NCI-H345 treated with DMSO at 0.1 percent for 48 hours (cell line): ENCODE data around the gene SLC26A8.
"Not testable (repeated sequence)": the region's sequence is repeated elsewhere in the genome, so short reads cannot be mapped to it uniquely, and the experiment has no call there.

Experiments
- DNase-seq: peaks from one replicate; lab custom pipeline; 2025; ENCODE audit not compliant: unreplicated experiment; lab: John Stamatoyannopoulos, UW

The SLC26A8 gene

DNA sequence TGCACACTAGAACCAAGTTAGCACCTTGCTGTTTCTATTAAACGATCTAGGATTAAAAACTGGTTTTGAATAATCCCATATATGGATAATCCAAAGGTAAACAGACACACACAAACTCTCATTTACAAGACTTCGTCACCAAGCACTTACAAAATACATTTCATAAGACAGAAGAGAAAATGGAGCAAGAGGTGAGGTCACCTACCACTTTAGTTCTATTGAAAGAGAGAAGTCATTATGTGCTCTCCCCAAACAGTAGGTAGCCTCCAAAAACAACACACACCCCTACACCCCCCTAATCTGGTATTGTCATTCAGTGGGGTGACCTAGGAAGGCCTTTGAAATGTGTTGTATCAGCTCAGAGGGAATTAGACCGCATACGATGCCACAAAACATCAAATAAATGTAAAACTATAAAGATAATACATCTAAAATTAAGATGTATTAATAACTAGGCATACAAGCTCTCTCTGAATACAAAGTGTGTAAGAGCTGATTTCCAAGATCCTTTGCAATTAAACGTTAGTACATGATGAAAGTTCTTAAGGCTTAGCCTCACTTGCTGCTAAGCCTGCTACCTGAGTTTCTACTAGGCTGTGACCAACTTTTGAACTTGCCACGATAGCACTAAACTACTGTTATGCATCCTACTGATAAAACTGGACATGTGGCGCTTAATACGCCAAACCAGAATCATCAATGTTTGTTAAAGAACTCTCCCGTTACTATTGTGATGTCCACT lies 105.2 kb downstream of the SLC26A8 start:
- no peak for DNase-seq

- DNase-seq: not testable (repeated sequence)
Observed at GRCh38 chr6:35916893-35917292, 107.5 kb downstream of the SLC26A8 start.

- no peak for DNase-seq
Observed at GRCh38 chr6:35916056-35916455, 108.4 kb downstream of the SLC26A8 start.

DNA sequence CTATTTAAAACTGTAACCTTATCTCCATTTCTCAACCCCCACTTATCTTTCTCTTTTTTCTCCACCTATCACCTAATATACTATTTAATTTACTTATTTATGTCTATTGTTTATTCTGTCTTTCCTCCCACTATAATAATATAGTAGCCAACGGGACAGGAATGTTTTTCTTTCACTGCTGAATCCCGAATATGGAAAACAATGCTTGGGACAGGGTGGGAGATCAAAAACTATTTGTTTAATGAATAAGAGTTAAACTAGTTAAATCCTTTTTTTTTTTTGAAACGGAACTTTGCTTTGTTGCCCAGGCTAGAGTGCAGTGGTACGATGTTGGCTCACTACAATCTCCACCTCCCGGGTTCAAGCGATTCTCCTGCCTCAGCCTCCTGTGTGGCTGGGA lies 109.9 kb downstream of the SLC26A8 start:
- DNase-seq: no peak

DNA sequence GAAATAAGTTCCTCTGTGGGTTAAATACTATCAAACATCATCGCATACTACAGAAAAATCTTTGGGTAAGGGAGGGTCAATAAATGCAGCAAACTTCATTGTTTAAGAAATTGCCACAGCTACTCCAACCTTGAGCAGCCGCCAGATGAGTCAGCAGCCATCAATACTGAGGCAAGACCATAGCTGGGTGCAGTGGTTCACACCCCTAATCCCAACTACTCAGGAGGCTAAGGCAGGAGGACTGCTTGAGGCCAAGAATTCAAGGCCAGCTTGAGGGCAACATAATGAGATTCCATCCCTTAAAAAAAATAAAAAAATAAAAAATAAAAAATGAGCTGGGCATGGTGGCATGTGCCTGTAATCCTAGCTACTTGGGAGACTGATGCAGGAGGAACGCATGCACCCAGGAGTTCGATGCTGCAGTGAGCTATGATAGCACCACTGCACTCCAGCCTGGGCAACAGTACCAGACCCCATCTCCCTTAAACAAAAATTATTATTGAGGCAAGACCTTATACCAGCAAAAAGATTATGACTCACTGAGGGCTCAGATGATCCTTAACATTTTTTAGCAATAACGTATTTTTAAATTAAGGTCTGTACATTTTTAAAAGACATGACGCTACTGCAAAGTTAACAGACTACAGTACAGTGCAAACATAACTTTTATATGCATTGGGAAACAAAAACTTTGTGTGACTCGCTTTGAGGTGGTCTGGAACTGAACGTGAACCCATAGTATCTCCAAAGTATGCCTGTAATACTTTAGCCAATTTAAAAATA lies 112.4 kb downstream of the SLC26A8 start:
- DNase-seq: no peak

DNA sequence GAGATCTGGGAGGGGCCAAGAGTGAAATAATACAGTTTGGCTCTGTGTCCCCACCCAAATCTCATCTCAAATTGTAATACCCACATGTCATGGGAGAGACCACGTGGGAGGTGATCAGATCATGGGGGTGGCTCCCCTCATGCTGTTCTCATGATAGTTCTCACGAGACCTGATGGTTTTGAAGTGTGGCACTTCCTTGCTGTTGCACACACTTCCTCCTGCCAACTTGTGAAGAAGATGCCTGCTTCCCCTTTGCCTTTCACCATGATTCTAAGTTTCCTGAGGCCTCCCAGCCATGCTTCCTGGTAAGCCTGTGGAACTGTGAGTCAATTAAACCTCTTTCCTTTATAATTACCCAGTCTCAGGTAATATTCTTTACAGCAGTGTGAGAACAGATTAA lies 114.9 kb downstream of the SLC26A8 start:
- DNase-seq: not testable (repeated sequence)

DNA sequence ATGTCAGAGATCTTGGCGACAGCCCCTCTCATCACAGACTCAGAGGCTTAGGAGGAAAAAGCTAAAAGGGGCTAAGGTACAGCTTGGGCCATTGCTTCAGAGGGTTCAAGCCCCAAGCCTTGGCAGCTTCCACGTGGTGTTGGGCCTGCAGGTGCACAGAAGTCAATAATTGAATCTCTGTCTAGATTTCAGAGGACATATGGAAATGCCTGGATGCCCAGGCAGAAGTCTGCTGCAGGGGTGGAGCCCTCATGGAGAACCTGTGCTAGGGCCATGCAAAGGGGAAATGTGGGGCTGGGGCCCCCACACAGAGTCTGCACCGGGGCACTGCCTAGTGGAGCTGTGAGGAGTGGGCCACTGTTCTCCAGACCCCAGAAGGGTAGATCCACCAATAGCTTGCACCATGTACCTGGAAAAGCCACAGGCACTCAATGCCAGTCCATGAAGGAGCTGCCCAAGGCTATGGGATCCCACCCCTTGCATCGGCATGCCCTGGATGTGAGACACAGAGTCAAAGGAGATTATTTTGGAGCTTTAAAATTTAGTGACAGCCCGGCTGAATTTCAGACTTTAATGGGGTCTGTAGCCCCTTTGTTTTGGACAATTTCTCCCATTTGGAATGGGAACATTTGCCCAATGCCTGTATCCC lies 115.6 kb downstream of the SLC26A8 start:
- not testable (repeated sequence) for DNase-seq

DNA sequence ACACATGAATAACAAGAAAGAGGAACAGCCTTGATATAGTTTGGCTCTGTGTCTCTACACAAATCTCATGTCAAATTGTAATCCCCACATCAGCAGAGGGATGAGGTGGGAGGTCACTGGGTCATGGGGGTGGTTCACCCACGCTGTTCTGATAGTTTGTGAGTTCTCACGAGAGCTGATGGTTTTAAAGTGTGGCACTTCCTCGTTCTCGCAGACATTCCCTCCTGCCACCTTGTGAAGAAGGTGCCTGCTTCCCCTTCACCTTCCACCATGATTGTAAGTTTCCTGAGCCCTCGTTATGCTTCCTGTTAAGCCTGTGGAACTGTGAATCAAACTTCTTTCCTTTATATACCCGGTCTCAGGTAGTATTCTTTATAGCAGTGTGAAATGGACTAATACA lies 116.7 kb downstream of the SLC26A8 start:
- DNase-seq: no peak

GRCh38 chr6:35906499-35906846 lies 118.0 kb downstream of the SLC26A8 start:
- no peak for DNase-seq

DNA sequence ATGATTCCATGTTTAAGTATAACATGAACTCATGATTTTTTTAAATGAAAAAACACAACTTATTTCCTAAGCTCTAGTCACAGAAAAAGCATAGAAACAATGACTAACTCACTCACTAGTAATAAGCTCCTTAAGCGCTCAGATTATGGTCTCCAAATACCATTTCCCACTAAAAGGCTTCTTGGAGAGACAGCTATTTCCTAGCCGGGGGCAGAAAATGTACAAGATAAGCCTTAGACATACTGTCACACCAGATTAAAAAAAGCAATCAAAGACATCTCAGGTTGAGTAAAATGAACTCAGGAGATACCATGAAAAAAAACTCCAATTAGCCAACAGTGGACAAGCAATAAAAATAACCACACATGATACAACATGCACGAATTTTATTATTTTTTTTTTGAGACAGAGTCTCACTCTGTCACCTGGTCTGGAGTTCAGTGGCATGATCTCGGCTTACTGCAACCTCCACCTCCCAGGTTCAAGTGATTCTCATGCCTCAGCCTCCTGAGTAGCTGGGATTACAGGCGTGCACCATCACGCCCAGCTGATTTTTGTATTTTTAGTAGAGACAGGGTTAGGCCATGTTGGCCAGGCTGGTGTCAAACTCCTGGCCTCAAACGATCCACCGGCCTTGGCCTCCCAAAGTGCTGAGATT lies 118.5 kb downstream of the SLC26A8 start:
- DNase-seq: no peak

DNA sequence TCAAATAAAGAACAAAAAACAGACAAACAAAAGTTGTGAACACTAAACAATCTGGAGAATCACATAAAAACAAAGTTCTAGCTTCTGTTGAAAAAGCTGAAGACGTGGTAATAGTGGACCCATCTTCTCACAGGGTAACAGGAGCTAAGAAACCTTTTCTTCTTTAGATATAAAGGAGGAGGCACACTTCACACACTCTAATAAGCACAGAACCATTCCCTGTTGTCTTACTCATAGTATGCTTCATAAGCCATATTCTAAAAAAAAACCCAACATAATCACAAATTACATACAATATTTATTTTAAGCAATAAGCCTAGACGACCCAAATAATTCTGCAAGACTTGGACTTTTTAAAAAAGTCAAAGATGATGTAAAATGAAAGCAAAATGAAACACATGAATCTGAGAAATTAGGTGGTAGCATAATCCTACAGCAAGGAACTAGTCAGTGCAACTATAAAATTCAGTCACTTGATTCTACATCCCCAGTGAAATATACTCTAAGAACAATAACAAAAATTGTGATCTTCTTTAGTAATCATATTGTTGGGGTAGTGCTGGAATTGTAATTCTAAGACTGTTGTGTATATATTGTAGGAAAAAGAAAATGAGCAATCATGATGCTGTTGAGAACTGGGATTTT lies 119.2 kb downstream of the SLC26A8 start:
- no peak for DNase-seq

GRCh38 chr6:35903679-35904078 lies 120.8 kb downstream of the SLC26A8 start:
- DNase-seq: no peak

- DNase-seq: no peak
Observed at GRCh38 chr6:35900448-35900847, 124.0 kb downstream of the SLC26A8 start.

DNA sequence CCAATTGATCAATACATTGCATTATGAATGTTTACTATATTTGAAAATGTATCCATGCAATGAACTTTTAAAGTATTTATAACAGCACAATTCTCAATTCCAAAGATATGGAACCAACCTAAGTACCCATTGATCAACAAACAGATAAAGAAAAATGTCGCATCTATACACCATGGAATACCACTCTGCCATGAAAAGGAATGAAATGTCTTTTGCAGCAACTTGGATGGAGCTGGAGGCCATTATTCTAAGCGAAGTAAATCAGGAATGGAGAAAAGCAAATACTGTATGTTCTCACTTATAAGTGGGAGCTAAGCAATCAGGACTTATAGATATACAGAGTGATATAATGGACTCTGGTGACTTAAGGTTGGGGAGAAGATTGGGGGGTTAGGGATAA lies 126.4 kb downstream of the SLC26A8 start:
- DNase-seq: no peak

- no peak for DNase-seq
Observed at GRCh38 chr6:35897486-35897885, 127.0 kb downstream of the SLC26A8 start.

- no peak for DNase-seq
Observed at GRCh38 chr6:35897036-35897435, 127.4 kb downstream of the SLC26A8 start.

- no peak for DNase-seq
Observed at GRCh38 chr6:35896228-35896627, 128.2 kb downstream of the SLC26A8 start.

DNA sequence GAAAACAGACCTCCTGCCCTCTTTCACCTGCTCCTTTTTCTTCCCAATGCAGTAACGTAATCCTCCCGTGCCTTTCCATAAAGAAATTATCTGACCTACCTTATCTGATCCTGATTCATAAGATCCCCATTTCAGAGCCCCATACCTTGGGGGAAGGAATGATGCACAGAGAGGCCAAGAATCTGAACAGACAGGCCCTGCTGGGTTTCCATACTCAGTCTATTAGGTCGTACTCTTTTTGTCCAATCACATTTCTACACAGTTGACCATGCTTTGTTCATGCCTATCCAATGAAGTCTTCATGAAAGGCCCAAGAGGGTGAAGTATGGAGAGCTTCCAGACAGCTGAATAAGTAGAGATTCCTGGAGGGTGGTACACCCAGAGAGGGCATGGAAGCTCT lies 128.9 kb downstream of the SLC26A8 start:
- DNase-seq: no peak

DNA sequence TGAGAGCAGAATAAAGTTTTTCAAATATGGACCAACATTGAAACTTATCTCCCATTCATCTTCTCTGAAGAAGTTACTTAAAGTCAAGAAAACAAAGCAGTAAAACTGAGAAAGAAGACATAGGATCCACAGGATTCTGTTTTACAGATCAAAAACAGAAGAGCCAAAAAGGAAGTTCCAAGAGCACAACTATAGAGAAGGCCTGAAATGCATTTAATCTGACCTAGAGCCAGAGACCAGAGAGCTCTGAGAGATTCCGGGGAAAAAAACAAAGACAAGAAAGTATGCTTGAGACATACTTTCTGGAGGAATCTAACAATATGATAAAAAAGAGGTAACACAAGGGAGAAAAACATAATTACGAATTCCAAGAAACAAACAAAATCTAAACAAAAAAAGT lies 129.7 kb downstream of the SLC26A8 start:
- no peak for DNase-seq
